HG03045 (cell line): ENCODE measurements around the gene GFAP.

Experiments
- ATAC-seq: cut with Tn5 transposase; IDR thresholded peaks from one replicate; pipeline ENCODE4 v1.9.1; 2021; ENCODE audit warnings: mild to moderate bottlenecking, moderate library complexity; ENCODE audit not compliant: unreplicated experiment

GFAP gene

DNA sequence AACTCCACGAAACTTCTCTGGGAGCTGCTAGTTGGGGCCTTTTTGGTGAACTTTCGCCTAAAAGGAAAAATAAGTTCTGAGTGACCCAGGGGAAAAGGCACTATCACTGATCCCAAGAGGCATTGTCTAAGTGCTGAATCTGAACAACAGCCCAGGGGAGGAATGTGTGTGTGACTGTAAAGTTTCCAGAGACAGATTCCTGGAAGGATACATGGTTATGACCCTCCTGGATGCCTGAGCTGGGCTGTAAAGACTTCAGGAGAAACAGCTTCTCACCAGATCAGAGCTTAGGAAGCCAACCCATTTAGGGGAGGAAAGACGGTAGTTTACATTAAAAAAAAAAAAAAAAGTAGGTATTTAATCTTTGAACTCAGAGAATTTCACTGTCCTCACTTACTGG, 47.5 kb downstream of the GFAP start:
- no peak for ATAC-seq

DNA sequence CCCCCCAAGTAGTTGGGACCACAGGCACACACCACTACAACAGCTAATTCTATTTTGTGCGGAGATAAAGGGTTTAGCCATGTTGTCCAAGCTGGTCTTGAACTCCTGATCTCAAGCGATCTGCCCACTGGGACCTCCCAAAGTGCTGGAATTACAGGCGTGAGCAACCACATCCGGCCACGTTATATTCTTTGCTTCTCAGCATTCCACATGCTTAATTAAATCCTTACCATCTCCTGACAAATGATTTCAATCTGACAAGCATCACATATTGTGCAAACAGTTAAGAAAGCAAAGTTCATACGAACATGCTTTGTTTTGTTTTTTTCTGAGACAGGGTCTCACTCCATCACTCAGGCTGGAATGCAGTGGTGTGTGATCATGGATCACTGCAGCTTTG, 49.4 kb downstream of the GFAP start:
- no peak for ATAC-seq

DNA sequence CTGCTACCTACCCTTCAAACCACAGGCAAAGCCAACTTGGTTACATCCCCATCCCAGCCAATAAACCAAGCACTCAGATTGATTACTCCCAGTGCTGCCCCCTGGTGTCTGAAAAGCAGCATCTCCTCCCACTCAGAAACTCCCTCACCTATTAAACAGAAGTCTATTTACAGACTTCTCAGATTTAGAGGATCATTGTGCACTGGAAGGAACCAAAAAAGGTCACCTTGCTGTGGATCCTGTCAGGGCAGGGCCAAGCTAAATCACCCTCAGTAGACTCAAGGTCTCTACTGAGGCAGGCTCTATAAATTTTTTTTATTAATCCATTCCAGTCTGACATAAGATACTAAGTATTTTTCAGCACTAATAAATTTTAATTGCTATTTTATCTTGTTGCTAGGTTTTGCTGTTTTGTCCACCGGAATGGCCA, 50.1 kb downstream of the GFAP start:
- ATAC-seq = no peak

DNA sequence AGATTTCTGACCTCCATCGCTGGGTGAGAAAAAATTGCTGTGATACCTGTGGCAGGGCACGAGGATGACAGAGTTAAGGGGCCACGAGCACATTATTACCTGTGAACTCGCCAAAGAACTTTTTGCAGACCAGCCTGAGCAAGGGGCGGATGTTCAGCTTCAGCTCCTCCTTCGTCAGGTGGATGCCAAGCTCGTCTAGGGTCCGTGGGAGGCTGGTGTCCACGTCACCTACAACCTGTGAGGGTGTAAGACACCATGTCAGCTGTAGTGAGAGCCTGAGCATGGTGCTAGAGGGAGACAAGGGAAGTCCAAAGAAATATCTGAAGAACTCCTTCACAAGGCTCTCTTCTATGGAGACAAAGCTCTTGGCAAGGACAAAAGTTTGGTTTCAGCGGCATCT, 50.5 kb downstream of the GFAP start:
- no peak for ATAC-seq

DNA sequence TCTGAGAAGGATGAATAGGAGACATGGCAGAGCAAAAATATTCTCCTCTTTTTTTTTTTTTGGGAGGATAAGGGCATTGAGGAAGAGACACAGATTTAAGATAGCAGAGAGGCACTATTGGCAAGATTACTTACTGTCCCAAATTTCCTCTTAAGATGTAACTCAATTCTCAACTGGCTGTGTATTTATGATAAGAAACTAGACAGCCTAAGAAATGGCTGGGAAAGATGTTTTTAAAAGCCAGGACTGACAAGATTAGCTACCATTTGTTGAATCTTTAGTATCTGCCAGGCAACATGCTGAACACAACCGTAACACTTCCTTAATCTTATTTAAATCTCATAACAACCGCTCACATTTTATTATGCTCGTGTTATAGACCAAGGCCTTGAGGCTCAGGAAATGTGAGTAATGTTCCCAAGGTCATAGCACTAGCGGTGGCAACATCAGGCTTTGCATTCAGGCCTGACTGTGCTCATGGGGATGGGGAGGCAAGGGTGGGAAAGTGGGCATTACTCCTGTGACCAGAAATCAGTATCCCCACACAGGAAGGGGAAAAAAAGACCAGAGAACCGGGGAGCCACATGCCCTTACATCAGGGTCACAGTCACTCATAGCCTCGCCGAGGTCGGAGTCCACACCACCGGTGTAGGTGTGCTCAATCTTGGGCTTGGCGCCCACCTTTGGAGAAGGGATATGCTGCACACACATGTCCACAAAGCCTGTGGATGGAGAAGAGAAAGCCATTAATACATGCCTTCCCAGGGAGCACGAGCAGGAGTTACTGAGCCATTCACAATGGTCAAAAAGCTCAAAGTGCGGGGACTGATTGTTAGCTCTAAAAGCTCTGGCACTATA, 52.0 kb downstream of the GFAP start:
- ATAC-seq = no peak

DNA sequence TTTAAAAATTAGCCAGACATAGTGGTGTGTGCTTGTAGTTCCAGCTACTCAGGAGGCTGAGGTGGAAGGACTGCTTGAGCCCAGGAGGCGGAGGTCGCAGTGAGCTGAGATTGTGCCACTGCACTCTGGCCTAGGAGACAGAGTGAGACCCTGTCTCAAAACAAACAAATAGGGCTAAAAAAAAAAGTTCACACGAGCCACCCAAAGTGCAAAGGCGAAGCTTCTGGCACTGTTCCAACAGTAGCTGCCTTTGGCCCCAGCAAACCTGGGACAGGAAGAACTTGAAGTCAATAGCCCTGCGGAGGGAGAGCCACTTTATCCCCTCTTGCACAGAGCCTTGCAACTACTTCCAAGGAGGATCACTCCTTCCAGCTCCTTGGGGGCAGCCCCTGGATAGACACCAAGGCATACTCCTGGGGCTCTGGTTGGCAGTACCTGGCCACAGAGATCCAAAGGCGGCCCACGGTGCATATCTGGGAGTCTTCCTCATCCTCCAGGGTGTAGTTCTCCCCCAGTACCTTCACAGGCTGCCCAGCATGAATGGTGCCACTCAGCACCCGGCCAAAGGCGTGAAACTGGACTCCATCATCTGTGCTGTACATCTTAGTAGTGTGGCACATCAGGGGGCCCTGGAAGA, 52.9 kb downstream of the GFAP start:
- ATAC-seq = no peak

DNA sequence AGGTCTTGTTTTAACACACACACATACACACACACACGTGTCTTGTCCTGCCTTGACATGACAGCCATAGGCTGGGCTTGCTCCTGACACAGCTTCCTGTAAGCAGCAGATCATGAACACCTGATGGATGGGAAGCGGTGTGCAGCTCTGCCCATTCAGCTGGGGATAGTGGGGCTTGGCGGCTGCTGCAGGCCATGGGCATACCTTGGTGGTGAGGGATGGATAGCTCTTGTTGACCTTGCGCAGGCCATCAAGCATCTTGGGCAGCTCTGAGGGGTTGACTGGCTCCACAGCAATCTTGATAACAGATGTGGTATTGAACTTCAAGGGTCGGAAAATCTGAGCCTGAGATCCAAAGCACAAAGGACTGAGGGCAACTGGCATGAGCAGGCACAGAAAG, 55.6 kb downstream of the GFAP start:
- ATAC-seq = no peak

DNA sequence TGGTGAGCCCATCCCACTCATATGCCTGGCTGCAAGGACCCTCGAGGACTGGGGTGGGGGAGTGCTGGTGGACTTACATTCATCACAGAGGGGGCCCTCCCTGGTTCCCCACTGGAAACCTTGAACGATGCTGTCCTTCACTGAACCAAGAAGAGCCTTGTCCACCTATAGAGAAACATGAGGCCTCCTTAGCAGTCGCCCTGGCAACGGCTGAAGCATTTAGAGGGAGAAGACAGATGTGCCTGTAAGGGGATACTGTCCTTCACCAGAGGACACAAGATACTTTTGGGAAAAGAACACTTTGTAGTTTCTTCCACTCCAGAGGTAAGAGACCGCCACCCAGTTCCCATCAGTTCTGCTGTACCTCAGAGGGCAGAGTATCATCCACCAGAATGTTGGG, 61.1 kb downstream of the GFAP start:
- no peak for ATAC-seq
